ENCODE measurements around the gene CDK5RAP3.

The CDK5RAP3 gene

DNA sequence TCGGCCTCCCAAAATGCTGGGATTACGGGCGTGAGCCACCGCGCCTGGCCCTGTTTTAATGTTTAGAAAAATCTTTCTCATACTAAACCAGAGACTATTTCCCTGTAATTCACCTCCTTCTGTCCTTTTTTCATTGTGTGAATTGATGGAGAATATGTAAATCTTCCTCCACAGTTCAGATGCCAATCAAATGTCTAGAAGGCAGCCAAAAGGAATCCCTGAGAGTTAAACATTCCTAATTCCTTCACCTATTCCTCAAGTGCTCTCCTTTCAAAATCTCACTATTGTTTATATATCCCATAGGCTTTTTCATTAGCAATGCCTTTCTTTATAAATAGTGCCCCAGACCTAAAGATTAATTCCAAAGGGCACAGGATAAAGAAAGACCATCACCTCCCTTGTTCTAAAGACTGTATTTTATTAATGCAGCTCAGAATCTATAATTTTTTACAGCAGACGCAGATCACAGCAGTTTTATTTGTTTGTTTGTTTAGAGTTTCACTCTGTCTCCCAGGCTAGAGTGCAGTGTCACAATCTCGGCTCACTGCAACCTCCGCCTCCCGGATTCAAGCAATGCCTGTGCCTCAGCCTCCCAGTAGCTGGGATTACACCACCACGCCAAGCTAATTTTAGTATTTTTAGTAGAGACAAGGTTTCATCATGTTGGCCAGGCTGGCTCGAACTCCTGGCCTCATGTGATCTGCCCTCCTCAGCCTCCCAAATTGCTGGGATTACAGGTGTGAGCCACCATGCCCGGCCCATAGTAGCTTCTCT, 36.2 kb downstream of the CDK5RAP3 start:
- TF ChIP-seq, protein P1, sequence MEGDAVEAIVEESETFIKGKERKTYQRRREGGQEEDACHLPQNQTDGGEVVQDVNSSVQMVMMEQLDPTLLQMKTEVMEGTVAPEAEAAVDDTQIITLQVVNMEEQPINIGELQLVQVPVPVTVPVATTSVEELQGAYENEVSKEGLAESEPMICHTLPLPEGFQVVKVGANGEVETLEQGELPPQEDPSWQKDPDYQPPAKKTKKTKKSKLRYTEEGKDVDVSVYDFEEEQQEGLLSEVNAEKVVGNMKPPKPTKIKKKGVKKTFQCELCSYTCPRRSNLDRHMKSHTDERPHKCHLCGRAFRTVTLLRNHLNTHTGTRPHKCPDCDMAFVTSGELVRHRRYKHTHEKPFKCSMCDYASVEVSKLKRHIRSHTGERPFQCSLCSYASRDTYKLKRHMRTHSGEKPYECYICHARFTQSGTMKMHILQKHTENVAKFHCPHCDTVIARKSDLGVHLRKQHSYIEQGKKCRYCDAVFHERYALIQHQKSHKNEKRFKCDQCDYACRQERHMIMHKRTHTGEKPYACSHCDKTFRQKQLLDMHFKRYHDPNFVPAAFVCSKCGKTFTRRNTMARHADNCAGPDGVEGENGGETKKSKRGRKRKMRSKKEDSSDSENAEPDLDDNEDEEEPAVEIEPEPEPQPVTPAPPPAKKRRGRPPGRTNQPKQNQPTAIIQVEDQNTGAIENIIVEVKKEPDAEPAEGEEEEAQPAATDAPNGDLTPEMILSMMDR (IDR thresholded peaks at IDR 0.05; ENCODE audit: borderline replicate concordance, control extremely low read depth, extremely low read depth, insufficient read depth, missing control alignments): no peak
- in situ Hi-C loops (cut with MboI; ENCODE audit: low sequenced_read_pairs, unreplicated experiment): no loop called here
- no peak for DNase-seq (ENCODE audit: low spot score)

DNA sequence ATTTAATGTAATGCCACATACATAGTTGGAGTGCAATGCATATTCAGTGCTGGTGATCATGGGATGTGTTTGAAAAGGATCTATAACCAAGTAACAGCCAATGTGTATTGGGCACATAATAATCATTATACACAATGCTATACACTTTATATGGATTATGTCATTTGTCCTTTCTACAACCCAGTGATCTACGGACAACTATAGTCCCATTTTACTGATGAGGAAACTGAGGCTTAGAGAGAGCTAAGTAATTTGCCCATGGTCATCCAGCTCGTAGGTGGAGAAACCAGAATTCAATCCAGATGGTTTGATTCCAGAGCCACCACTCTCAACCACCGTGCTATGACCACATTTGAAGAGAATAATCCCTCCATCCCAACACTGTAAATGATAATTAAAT, 39.3 kb downstream of the CDK5RAP3 start:
- DNase-seq (ENCODE audit: low spot score): no peak
- in situ Hi-C loops (cut with MboI; ENCODE audit: low sequenced_read_pairs, unreplicated experiment): no loop called here
- TF ChIP-seq, protein P1 (IDR thresholded peaks at IDR 0.05; ENCODE audit: borderline replicate concordance, control extremely low read depth, extremely low read depth, insufficient read depth, missing control alignments): no peak

DNA sequence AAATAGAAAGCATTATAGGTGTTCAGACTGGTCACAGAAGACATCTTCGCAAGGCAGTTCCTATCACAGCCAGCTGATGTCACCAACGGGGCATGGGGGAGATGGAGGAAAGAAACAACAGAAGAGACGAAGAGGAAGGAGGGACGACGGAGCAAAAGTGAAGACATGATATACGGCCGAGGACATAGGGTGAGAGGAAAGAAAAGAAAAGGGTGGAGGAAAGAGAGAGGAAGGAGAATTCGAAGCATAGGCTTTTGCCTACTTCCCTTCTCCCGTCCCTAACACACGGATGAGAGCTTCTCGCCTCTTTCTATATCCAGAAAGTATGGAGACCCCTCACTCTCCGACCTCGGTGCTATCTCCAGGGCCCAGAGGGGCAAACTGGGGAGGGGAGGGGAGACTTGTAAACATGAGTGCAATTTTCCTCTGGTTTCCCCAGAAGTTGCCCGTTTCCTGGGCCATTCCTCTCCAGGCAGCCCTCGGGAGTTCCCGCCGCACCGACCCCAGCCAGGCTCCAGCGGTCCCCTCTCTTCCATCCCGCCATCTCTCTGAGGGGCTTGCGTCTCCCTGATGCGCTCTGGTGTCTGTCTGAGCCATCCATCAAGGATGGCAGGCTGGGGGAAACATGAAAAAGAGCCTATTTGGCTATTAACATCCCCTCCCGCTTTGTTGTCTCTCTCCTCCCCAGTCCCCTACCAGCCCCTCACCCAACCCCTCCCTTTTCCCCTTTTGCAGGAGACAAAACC, 40.7 kb downstream of the CDK5RAP3 start:
- in situ Hi-C loops (cut with MboI; ENCODE audit: low sequenced_read_pairs, unreplicated experiment): no loop called here
- TF ChIP-seq, protein P1 (IDR thresholded peaks at IDR 0.05; ENCODE audit: borderline replicate concordance, control extremely low read depth, extremely low read depth, insufficient read depth, missing control alignments): peak; percentile 72
- peak; percentile 77 for DNase-seq (ENCODE audit: low spot score)

DNA sequence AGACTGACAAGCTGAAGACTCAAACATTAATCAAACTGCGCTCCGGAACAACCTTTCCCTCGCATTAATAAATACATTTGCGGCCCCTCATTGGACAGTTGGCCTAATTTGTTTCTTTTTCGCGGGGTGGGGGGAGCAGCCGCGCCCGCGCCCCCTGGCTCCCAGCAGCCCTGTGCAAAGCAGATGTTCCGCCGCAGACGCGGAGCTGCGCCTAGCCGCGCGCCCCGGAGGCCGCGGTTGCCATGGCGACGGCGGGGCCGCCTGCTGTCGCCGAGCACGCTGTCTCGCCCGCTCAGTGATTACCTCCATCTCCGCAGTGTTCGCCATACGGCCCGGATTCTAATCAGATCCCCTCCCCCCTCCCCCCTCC, 41.2 kb downstream of the CDK5RAP3 start:
- DNase-seq (ENCODE audit: low spot score): peak; percentile 89
- TF ChIP-seq, protein P1 (IDR thresholded peaks at IDR 0.05; ENCODE audit: borderline replicate concordance, control extremely low read depth, extremely low read depth, insufficient read depth, missing control alignments): no peak
- in situ Hi-C loops (cut with MboI; ENCODE audit: low sequenced_read_pairs, unreplicated experiment): no loop called here

DNA sequence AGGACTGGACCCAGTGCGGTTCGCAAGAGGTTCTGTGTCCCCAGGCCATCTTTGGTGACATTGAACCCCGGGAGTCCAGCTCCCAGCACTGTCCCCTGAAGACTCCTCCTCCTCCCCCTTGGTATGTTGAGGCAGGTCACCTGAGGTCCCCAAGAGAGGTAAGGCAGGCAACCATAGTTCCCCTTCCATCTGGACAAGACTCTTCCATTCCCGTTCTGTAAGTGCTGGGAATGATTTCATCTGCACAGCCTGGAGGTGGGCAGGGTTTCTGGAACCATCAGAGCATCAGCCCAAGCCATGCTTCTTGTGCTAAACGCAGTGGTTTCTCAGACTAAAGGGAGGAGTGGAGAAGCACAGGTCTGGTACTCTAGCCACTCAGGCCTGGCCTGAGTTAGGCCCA, 41.7 kb downstream of the CDK5RAP3 start:
- no peak for DNase-seq (ENCODE audit: low spot score)
- in situ Hi-C loops (cut with MboI; ENCODE audit: low sequenced_read_pairs, unreplicated experiment): no loop called here
- TF ChIP-seq, protein P1 (IDR thresholded peaks at IDR 0.05; ENCODE audit: borderline replicate concordance, control extremely low read depth, extremely low read depth, insufficient read depth, missing control alignments): no peak

DNA sequence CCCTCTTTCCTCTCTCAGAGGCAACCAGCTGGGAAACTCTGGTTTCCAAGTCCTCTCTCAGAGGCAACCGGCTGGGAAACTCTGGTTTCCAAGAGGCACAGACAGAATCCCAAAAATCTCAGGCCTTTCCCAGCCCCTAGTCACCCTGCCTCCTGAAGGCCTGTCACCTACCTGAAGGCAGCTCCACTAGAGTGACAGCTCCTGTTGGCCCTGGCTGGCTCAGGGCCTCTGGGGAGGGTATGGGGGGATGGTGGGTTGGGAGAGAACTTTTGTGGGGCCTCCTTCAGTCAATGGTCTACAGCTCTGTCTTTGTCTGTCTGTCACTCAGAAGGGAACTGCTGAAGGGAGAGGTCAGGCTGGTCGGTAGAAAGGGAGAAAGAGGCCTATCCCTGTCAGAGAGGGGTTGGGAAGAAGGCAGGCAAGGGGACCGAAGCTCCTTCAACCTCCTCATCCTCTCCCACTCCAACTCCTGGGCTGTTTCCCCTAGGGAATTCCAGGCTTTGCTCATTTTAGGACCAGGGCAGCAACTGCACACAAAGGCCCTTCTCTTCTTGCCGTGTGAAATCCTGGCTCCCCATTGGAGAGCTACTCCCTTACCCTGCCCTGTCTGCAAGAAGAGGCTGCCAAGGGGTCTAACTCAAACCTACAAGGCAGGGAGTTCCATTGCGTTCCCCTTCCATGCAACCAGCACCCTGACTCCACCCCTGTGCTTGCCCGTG, 43.1 kb downstream of the CDK5RAP3 start:
- in situ Hi-C loops (cut with MboI; ENCODE audit: low sequenced_read_pairs, unreplicated experiment): no loop called here
- TF ChIP-seq, protein P1 (IDR thresholded peaks at IDR 0.05; ENCODE audit: borderline replicate concordance, control extremely low read depth, extremely low read depth, insufficient read depth, missing control alignments): no peak
- DNase-seq (ENCODE audit: low spot score): no peak
